Measurements from ENCODE around the gene RPTOR.

The RPTOR gene

DNA sequence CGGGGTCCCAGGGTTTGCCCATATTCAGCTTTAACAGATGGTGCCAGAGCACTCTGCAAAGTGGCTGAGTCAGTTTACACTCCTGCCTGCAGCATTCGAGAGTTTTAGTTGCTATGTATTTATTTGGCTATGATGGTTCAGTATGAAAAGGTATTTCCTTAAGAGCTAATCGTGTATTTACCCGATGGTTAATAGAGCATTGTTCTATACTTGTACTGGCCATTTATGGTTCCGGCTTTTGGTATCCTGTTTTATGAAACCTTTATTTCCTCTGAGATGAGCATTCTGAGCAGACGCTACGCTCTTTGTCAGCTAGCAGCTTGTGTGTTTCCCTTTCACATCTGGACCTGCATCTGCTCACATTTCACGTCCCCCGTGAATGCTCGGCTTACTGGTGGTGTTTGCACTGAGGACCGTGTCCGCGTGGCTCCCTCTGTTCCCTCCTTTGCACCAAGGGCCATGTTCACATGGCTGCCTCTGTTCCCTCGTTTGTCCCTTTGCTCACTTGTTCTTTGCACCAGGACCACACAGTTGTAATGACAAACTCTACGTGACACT, 297.9 kb downstream of the RPTOR start:
- FAIRE-seq = no peak

DNA sequence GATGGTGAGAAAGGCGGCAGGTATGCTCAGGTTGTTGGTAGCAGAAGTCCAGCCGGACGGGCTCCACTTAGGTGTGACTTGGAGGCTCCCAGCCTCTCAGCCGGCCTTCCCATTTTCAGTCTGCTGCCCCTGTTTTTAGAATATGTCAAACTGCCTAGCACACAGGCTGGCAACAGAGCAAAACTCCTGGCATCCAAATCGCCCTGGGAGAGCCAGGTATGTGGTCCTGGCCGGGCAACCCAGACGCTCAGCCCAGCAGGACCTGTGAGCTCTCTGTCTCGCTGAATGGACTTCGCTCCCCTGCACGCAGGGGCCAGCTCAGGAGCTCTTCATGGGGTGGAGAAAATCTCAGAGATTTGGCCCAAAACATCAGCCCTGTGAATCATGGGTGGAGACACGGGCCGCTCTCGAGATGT, 299.1 kb downstream of the RPTOR start:
- no peak for FAIRE-seq

DNA sequence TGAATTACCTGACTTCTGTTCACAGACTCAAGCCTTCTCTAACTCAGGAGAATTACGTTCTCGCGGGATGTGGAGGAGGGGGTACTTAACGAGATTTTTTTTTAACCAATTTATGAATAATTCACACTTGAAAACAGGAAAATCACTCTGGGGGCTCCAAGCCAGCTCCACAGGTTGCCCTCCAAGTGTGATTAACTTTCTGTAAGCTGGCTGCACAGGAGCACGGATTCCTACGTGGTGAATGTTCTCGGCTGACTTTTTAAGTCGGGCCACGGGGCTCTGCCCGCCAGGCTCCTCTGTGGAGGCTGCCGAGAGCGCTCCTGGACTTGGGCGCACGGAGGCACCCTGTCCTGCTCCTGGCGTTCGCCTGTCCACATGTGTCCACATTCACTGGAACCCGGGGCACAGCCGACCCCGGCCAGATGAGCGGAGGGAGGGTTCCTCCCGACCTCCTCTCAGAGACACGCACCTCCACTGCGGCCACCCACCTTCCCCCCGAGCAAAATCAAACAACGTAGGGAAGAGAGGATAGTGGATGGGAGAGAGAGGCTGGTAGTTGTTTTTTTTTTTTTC, 299.9 kb downstream of the RPTOR start:
- no peak for FAIRE-seq

DNA sequence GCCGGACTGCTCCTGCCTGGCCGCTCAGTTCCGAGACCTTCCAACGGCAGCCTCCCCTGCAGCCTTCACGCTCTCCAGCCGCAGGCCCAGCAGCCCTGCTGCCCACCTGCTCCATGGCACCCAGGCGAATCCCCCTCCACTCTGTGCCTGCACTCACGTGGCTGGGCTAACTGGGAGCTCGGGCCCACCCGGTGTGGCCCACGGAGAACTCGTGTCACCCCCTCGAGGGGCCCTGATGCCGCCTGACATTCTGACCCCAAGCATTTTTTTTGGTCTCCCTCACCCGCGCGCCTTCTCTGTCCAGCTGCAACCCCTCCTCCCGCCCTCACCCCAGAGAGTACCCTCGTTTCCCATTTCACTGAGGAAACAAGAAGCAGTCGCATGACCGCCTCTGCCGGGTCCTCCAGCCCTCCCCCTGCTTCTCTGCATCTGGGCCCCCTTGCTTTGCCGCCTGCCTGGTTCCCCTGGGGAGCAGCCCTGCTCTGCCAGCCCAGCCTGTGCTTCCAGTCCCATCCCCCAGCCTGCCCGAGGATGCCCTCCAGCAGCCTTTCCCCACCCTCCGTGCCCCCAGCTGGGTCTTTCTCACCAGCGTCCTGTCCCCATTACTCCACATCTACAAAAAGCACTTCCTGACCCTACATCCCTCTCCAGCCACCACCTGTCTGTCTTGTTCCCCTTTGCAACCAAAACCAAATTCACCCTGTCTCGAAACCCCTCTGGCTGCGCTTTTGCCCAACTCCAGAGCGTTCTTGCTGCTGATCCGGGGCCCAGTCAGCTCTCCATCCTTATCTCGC, 300.6 kb downstream of the RPTOR start:
- FAIRE-seq = no peak

DNA sequence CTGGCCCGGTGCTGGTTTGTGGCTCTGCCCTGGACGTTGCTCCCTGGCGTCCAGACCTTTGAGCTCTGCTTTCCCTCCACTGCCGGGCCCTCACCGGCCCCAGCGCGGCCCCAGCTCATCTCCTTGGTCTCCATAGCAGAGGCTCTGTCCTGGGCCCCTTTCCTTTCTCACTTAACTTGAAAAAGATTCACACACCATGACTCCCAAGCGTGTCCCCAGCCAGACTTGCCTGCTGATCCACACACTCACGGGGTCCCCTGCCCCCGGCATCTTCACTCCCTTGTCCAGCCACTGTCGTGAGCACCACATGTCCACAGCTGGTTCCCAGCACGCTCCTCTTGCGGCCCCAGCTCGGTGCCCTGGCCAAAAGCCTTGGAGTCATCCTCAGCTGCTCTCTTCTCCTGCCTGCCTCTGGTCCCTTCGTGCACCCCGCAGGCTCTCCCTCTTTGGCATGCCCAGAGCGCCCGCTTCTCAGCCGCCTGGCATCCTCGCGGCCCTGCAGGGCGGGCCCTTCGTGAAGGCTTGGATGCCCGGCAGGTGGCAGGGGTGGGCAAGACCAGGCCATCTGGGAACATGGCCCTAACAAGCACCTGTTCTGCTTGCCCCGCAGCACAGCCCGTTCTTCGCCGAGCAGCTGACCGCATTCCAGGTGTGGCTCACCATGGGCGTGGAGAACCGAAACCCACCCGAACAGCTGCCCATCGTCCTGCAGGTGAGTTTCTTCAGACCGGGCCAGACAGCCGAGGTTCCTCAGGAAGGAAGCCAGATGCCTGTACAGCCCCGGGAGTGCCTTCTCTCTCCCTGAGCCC, 301.4 kb downstream of the RPTOR start:
- FAIRE-seq = no peak

DNA sequence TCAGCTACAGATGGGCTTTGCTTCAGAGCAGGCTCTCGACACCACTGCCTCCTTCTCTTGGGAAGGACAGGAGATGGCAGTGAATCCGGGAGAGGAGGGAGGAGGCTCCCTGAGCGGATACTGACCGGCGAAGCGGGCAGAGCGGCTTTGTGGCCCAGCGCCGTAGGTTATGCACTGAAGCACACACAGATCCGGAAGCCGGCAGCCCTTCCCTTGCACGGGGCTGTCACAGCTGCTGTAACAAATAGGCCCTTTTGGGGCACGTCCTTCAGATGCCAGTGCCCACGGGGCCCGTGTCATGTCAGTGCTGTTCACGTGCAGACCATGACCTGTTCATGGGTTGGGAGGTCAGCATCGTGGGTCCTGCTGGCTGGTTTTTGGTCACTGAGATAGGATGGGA, 302.3 kb downstream of the RPTOR start:
- FAIRE-seq = no peak

DNA sequence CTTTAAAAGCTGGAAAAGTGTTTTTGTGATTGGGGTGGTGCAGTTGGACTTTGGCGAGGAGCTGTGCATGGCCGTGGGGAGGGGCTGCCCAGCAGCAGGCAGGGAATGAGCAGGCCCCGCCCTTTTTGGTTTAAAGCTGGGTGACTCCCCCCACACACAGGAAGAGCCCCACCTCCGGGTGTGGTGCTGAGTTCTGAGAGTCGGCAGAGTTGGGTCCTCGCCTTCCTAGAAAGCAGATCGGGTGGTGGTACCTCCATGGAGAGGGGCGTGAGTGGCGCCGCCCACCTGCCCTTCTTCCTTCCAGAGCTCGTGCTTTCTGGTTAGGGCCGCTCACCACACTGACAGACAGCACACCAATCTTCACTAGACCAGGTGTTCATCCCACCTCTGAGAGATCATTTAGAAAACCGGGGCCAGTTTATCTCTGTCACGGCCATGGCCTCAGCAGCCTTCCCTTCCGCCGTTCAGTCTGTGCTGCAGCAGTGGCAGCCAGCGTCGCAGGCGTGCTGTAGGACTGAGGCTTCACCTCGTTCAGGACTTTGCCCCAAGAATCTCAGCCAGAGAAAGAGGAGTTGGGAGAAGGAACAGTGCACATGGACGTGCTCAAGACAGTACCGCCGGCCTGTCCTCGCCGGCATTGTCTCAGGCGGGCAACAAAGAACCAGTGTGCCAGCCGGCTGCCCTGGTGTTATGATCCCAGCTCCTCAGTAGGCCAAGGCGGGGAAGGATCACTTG, 303.0 kb downstream of the RPTOR start:
- no peak for FAIRE-seq

DNA sequence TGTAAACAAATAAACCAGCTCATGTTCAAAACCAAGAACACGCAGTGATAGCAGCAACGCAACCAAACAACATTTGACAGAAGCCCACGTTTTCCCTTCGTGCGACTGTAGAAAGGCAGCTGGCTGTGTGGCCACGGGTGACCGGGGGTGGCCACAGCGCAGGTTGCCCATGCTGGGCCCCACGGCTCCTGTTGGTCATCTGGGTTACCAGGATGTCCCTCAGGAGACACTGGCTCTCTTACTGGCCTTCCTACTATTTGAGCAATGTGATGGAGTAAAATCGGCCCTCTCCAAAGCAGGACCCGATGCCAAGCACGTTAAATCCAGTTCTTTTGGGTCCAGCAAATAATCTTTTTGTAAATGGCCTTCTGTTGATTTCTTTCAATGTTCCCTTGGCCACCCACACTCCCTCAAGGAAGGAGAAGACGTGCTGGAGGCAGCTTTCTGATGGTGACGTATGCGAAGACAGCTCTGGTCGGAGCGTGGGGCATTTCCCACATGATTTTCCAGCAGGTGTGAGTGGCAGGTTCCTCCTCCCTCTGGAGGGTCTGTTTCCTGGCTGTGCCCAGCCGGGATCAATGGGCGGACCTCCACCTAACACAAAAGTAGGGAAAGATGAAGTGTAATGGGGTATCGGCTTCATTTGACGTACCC, 303.9 kb downstream of the RPTOR start:
- no peak for FAIRE-seq

DNA sequence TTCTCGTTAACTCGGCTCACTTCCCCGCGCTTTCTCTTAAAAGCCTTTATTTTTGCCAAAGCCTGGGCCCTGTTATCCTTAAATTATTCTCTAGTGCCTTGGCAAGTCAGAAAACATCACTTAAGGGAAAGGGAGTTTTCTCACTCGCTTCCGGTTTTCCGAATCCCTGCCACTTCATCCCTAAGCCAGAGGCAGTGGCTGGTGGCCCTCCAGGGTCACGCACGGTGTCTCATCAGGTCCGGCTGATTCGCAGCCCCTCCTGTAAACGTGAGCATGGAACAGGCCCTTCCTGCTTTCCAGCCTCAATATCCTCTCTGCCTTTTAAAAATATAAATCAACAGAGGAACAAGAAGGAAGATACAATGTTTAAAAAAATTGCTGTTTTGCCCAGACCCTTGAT, 304.5 kb downstream of the RPTOR start:
- no peak for FAIRE-seq

DNA sequence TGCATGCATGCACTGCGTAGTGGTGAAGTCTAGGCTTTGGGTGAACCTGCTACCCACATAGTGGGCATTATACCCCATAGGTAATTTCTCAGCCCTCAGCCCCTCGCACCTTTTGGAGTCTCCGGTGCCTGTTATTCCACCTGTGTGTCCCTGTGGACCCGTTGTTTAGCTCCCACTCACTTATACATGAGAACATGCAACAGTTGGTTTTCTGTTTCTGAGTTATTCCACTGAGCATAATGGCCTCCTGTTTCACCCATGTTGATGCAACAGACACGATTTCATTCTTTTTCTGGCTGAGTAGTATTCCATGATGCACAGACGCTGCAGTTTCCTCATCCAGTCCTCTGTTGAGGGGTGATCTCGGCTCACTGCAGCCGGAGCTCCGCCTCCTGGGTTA, 305.5 kb downstream of the RPTOR start:
- FAIRE-seq = no peak

DNA sequence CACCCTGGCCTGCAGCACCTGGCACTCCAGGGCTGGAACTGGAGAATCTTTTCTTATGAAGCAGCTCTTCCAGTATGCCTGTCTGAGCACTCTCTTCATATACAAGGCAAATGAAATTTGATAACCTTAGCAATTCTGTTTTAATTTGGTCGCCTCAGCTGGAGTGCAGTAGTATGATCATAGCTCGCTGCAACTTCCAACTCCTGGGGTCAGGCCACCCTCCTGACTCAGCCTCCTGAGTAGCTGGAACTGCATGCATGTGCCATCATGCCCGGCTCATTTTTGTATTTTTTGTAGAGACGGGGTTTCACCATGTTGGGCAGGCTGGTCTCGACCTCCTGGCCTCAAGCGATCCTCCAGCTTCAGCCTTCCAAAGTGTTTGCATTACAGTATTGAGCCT, 306.2 kb downstream of the RPTOR start:
- no peak for FAIRE-seq

DNA sequence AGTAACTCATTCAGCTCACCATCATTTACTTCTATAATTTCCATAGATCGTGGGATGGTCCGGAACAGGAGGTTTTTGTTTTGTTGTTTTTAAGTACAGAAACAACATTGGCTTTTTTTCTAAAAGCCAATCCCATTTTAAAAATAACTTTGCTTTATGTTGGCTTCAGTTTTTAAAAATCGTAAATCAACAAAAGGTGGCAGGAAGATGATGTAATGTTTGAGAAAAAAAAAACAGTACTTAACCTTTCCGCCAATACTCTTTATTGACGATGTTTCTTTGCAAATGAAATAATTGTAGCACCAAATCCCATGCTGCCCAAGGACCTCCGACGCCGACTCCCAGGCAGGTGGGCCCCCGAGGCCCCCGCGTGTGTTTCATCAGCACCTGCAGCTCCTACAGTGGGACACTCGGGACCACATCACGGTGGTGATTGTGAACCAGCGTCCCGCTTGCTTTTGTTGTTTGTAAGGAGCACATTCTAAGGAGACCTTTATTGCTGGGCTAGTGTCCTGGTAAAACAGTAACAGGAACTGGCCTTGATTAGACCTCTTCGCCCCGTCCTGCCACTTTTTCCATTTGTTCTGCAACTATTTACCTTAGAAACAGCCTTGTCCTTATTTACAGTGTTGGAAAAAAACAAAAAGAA, 306.8 kb downstream of the RPTOR start:
- FAIRE-seq = no peak

DNA sequence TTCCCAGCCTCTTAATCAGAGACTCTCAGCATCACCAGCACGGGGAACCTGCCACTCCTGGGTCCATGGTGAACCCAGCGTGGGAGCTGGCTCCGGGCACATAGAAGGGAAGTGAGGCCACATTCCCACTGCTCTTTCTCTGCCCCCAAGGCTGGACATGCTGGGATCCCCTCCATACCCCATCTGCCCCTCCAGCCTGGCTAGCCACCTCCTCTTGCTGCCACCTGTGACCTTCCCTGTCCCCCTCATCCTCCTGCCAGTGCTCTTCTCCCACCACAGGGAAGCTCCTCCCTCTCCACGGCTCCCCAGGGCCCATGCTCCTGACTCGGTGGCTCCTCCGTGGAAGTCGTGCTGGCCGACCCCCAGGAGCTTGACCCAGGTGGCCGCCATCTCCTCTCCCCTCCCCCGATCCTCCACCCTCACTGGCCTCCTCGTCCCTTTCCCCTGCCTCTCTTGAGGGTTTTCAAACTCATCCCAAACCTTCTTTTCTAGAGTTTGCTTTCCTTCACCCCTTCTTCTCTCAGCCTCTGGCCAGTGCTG, 307.9 kb downstream of the RPTOR start:
- FAIRE-seq = no peak

DNA sequence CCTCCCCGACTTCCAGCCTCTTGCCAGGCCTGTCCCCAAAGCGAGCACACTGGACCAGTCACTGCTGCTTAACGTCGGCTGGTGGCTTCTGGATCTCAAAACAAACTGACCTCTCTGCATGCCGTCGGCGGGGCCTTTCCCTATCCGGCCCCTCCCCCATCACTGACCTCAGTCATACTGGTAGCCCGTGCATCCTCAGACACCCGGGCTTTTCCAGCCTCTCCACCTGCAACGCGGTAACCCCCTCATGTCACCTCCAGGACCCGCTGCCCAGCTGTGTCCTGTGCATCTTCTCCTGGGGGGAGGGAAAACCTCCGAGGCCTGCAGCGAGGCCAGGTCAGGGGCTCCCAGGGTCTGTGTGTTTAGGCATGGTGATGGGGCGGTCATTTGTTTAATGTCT, 308.4 kb downstream of the RPTOR start:
- no peak for FAIRE-seq

DNA sequence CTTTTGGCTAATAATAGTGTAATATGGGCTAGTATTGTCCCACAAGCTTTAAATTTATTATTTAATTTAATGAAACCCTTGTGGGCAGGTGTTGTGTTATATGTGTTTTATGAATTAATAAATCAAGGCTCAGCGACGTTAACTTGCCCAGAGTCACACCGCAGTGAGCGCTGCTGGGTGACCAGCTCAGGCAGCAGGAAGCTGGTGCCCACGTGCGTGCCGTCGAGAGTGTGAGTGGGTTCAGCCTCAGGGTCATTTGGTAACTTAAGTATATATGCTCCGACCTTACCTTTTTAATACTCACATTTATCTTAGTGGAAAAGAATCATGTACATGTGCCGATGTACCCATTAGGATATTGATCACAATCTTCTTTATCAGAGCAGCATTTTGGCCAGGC, 309.6 kb downstream of the RPTOR start:
- no peak for FAIRE-seq

DNA sequence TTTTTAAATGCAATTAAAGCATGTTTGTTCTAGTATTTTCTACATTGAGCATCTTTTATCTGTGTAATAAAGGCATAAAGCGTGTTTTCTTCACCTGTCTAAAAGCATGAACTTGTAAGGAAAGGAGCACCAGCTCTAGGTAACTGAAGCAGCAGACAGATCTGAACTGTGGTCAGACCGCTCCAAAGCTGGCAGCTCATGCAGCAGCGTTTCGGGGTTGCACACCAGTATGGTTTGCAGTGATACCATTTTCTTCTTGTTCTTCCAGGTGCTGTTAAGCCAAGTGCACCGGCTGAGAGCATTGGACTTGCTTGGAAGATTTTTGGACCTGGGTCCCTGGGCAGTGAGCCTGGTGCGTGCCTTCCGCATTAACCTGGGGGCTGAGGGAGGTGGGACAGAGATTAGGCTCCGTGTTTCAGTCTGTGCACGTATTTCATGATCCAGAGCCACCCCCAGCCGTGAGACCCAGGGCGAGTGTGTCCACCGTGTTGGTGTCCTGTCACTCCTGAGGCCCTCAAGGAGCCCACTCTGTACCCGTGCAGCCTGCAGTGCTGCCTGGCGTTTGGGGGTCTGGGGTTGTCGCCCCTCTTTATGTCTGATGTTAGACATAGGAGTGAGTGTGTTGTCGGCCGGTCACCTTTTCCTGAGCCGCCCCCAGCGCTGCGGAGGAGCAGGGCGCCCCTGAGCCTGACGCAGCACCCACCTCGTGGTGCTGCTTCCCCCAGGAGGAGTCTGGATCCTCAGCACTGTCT, 310.7 kb downstream of the RPTOR start:
- FAIRE-seq = no peak

DNA sequence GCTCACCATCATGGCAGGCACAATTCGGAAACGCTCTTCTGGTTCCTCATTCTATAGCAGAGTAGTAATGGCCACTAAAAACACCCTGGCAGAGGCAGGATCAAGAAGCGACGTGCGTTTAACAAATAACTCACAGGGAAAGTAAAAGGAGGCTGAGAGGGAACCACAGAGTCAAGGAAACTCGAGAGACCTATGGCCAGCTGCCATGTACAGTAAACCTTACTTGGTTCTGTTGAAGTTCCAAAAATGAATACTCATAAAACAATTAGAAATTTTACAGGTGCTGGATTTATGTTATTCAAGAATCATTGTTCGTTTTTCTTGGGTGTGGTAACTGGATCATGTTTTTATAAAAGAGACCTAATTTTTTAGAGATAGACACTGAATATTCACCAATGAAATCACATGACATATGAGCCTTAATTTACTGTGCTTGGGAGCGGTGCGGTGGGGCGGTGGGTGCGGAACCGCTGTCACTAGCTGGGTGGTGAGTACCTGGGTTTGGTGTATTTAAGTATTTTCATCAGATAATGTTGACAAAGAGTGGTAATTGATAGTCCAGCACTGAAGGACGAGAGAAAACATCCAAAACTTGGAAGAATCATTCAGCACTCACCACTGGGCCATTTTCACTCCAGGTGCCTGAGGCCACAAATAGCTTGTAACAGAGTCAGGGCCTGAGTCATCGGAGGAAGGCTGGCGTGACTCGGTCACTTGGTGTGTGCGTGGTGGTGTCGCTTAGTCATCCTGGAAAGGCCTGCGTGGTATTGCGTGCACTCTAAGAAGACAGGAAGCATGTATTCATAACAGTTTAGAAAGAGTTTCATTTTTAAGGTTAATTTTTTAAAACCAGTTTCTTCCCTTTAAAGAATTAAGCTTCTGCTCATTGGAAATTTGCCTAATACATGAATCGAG, 311.6 kb downstream of the RPTOR start:
- no peak for FAIRE-seq

DNA sequence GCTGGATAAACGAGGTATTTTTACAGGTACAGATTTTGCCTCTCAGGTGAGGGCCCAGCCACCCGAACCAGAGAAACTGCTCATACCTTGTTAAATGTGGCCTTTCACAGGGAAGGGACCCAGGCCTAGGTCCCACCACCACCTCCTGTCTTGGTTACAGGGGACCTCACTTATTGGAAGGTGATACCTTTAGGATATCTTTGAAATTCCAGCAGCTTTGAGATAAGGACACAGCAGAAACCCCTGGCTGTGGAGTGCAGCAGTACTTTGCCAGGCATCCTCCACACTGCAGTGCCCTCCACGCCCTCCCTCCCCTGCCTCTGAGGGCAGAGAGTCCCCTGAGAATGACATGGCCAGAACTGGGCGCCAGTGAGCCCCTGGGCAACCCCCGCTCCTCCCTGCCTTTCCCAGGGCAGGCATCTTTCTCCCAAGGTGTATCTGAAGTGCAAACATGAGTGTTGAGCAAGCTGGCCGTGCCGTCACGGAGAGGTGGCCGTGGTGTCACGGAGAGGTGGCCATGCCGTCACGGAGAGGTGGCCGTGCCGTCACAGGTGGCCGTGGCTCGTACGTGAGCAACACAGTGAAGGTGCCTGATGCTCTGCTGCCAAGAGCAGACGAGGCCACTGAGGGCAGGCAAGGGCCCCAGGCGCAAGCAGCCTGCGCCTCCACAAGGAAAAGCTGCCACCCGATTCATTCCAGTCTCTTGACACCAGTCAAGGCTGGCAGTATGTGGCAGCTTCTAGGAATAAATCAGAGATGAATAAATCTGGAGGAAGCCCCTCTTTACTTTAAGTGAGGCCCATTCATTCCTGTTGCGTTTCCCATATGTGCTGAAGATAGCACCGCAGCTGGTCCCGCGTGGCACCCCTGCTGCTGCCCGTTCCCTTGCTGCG, 312.5 kb downstream of the RPTOR start:
- FAIRE-seq = no peak

DNA sequence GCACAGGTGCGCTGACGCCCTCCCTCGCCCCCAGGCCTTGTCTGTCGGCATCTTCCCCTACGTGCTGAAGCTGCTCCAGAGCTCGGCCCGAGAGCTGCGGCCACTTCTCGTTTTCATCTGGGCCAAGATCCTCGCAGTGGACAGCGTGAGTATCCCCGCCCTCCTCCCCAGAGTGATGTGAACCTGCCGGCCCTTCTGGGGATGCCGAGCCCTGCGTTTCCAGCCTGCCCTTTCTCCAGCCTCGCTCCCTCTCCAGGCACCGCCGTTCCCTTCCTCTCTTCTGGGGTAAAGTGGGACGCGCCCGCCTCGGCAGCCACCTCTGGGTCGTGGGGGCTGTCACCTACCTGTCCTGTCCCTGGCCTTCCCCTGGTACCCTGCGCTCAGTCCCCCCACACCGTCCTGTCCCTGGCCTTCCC, 313.1 kb downstream of the RPTOR start:
- FAIRE-seq = no peak
